Uterus (tissue), 4 donors: ENCODE results near the gene LRSAM1. TPM values are rescaled to one million over a fixed set of nuclear protein-coding genes. Genes with fewer than 3 reads are reported as not detected.

Experiments used
- DNase-seq, 2 donors: peaks; one replicate each; pipeline ENCODE4 v3.0.0-alpha.2; 2019 to 2020
- H3K27ac ChIP-seq, 2 donors: fragments of 200-600 bp; sonication (generic); 1 replicate in 1 of 2; 2 replicates in 1 of 2; pipeline ENCODE4 v1.5.1; 2016 to 2018
- H3K27me3 ChIP-seq, 2 donors: fragments of 200-600 bp; sonication (generic); one replicate each; pipeline ENCODE4 v1.5.1; 2018 to 2019; ENCODE audit warnings: control low read depth in 1 of 2
- H3K36me3 ChIP-seq, 2 donors: fragments of 200-600 bp; sonication (generic); one replicate each; pipeline ENCODE4 v1.5.1; 2019; ENCODE audit warnings: control low read depth in 1 of 2
- H3K4me1 ChIP-seq, 2 donors: fragments of 200-600 bp; sonication (generic); one replicate each; pipeline ENCODE4 v1.5.1; 2018 to 2019; ENCODE audit warnings: control low read depth in 1 of 2
- H3K4me3 ChIP-seq, 2 donors: fragments of 200-600 bp; sonication (generic); 1 replicate in 1 of 2; 2 replicates in 1 of 2; pipeline ENCODE4 v1.5.1; 2018 to 2019; ENCODE audit warnings: mild to moderate bottlenecking in 1 of 2
- H3K9me3 ChIP-seq, 2 donors: fragments of 200-600 bp; sonication (generic); one replicate each; pipeline ENCODE4 v1.5.1; 2019; ENCODE audit warnings: control low read depth in 1 of 2
- POLR2A ChIP-seq, 2 donors: fragments of 450-650 bp; IDR thresholded peaks; one replicate each; pipeline ENCODE4 v1.6.1; 2016; ENCODE audit warnings: antibody characterized with exemption in 2 of 2, mild to moderate bottlenecking in 1 of 2, moderate library complexity in 1 of 2
- intact Hi-C: fragments of 100-400 bp; cut with DNase I; formaldehyde crosslinking; loops from one replicate; pipeline ENCODE4 v1.15.1; 2023; ENCODE audit warnings: low total_unique reads
- small RNA-seq: library from RNA; depleted of rRNA; stranded (forward); fragments of <200 nt; gene quantifications from one replicate; pipeline ENCODE3, GENCODE V24; 2016
- total RNA-seq, 4 donors: library from RNA; depleted of rRNA in 3 of 4; stranded (reverse); fragments of >200 nt in 3 of 4; gene quantifications; one replicate each; pipeline versions ENCODE4 v1.1.0 to v1.2.4, GENCODE V29; 2014 to 2023
- TF ChIP-seq, protein P1 (sequence below), 4 experiments: fragments of 200-600 bp in 2 of 4; fragments of 450-650 bp in 2 of 4; sonication (generic) in 2 of 4; IDR thresholded peaks; one replicate each; pipeline ENCODE4 v1.5.1; 2016 to 2019; ENCODE audit warnings: antibody characterized with exemption in 4 of 4, mild to moderate bottlenecking in 2 of 4, moderate library complexity in 1 of 4
- donor health status: DM: yes; HTN: yes; CAD: no.

The LRSAM1 gene
- total RNA-seq, 4 donors from 2014 or later, result 6.5 to 25.9 (median 11.3) TPM

DNA sequence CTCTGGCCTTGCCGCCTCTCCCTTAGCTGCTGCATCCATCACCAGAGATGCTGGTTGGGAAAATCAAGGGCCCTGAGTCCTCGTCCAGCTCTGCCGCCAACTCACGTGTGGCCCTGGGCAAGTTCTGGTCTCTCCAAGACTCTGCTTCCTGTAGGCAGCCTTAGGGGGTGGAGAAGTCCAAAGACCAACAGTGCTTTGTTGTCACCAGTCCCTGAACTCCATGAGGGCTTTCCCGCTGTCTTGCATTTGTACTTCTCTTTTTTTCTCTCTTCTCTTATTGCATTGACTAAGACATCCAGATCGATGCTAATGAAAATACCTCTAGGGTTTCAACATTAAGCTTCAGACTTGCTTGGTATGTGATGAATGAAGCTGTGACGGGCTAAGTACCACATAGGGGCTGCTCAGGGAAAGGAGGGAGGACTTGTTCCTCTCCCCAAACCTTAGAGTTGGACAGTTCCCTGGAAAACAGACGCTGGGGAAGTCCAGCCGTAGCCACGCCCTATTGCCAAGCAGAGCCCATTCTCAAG lies 97.1 kb downstream of the LRSAM1 start:
- intact Hi-C loops, result no loop called here
- TF ChIP-seq, protein P1, sequence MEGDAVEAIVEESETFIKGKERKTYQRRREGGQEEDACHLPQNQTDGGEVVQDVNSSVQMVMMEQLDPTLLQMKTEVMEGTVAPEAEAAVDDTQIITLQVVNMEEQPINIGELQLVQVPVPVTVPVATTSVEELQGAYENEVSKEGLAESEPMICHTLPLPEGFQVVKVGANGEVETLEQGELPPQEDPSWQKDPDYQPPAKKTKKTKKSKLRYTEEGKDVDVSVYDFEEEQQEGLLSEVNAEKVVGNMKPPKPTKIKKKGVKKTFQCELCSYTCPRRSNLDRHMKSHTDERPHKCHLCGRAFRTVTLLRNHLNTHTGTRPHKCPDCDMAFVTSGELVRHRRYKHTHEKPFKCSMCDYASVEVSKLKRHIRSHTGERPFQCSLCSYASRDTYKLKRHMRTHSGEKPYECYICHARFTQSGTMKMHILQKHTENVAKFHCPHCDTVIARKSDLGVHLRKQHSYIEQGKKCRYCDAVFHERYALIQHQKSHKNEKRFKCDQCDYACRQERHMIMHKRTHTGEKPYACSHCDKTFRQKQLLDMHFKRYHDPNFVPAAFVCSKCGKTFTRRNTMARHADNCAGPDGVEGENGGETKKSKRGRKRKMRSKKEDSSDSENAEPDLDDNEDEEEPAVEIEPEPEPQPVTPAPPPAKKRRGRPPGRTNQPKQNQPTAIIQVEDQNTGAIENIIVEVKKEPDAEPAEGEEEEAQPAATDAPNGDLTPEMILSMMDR (IDR thresholded peaks at IDR 0.05), result no peak
- TF ChIP-seq POLR2A (IDR thresholded peaks at IDR 0.05), result no peak
- Histone ChIP-seq H3K4me3 (no peak overlapping the region), H3K36me3 (no peaks in the 10 kb centered on the region), H3K9me3 (no peaks in the 10 kb centered on the region), H3K27ac (no peak overlapping the region), H3K27me3 (no peaks in the 10 kb centered on the region), H3K4me1 (peaks cover 0 to 19% of the 10 kb centered on the region in 2 donors)
- no peak for DNase-seq

DNA sequence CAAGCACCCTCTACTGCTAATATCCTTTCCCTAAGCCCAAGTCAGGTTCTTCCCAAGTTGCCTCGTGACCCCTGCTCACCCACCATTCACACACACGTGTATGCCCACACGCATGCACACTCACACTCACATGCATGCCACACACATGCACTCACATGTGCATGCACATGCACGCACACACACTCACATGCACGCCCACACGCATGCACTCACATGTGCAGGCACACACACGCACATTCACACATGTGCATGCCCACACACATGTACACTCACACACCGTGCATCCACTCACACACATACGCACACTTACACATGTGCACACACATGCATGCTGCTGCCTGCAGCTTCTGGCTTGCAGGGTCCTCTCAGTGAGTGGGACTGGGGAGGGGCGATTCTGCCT lies 97.9 kb downstream of the LRSAM1 start:
- H3K9me3 ChIP-seq, result no peaks in the 10 kb centered on the region
- intact Hi-C loops, result no loop called here
- peaks cover 0 to 19% of the 10 kb centered on the region in 2 donors for H3K4me1 ChIP-seq

DNA sequence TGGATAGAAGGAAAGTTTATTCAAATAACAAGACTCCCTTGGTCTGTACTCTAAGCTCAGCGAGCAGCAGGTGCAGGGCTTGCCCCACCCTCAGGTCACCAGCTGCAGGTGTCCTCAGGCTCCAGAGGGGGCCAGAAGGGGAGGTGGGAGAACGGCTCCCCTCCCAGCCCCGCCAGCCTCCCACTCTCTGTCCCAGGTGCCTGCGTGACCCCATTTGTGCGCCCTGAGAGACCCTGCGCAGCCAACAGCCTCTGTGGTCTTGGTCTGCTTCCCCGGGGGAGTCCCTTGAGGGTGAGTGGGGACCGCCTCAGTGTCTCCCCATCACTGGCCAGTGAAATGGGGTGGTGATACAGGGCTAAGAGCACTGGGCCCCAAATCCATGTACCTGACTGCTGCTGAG lies 98.4 kb downstream of the LRSAM1 start:
- H3K27ac ChIP-seq, result no peak overlapping the region
- H3K4me3 ChIP-seq, result no peak overlapping the region
- H3K4me1 ChIP-seq, result peaks cover 0 to 19% of the 10 kb centered on the region in 2 donors
- H3K36me3 ChIP-seq, result no peaks in the 10 kb centered on the region
- no peaks in the 10 kb centered on the region for H3K27me3 ChIP-seq
- intact Hi-C loops, result no loop called here
- H3K9me3 ChIP-seq, result no peaks in the 10 kb centered on the region
- DNase-seq, result no peak
- TF ChIP-seq, protein P1 (IDR thresholded peaks at IDR 0.05), result no peak
- TF ChIP-seq POLR2A (IDR thresholded peaks at IDR 0.05), result no peak

More for the DNA sequence above, 97.9 kb downstream of the LRSAM1 start:
- no peak overlapping the region for H3K4me3 ChIP-seq
- DNase-seq, result no peak
- TF ChIP-seq, protein P1 (IDR thresholded peaks at IDR 0.05), result no peak
- TF ChIP-seq POLR2A (IDR thresholded peaks at IDR 0.05), result no peak
- H3K36me3 ChIP-seq, result no peaks in the 10 kb centered on the region
- H3K27me3 ChIP-seq, result no peaks in the 10 kb centered on the region
- H3K27ac ChIP-seq, result no peak overlapping the region

DNA sequence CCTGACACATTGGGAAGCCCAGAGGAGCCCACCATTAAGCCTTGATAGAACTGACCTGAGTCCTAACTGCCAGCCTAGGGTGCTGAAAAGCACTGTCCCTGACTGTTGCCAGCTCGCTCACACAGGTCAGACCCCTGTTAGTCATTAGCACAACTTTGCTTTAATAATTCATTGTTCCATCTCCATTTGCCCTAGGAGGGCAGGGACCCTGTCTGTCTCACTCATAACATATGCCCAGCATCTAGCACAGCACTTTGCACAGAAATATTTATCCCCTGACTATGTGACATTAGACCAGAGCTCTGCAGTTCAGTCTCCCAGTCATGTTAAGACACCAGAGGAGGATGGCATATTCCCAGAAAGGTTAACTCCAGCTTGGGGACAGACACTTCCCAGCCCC lies 99.0 kb downstream of the LRSAM1 start:
- intact Hi-C loops, result no loop called here
- Histone ChIP-seq H3K4me1 (peaks cover 0 to 14% of the 10 kb centered on the region in 2 donors), H3K27ac (no peak overlapping the region), H3K4me3 (no peak overlapping the region), H3K27me3 (no peaks in the 10 kb centered on the region), H3K36me3 (no peaks in the 10 kb centered on the region), H3K9me3 (no peaks in the 10 kb centered on the region)
- no peak for TF ChIP-seq POLR2A (IDR thresholded peaks at IDR 0.05)
- TF ChIP-seq, protein P1 (IDR thresholded peaks at IDR 0.05), result no peak
- DNase-seq, result no peak

DNA sequence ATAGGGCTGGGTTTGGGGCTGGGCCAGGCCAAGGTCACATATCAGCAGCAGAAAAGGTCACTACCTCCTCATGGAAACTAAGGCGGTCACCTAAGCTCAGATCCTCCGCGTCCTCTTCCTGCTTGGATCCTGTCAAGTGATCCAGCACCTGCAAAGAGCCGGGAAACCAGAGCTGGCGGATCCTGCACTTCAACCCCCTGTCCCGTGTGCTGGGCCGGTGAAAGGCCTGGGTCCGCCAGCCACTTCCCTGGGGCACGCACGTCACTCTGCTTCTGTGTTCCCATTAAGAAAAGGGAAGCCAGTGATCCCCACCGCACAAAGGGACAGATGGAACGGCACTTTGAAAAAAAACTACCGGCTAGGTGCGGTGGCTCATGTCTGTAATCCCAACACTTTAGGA lies 99.4 kb downstream of the LRSAM1 start:
- Histone ChIP-seq H3K4me3 (no peak overlapping the region), H3K9me3 (no peaks in the 10 kb centered on the region), H3K27ac (no peak overlapping the region), H3K36me3 (no peaks in the 10 kb centered on the region), H3K4me1 (peaks cover 0 to 9% of the 10 kb centered on the region in 2 donors), H3K27me3 (no peaks in the 10 kb centered on the region)
- intact Hi-C loops, result no loop called here
- TF ChIP-seq, protein P1 (IDR thresholded peaks at IDR 0.05), result no peak
- TF ChIP-seq POLR2A (IDR thresholded peaks at IDR 0.05), result no peak
- no peak for DNase-seq

Small RNAs within 50 kb of the gene (small RNA-seq; reads per million reads assigned to genes)
- gene RF00019 (not detected), gene SNORA65 (143 reads per million, percentile 95 among the genes with 10 or more reads in this experiment)

Other genes starting within 250 kb of the LRSAM1 start
- gene GARNL3, start 186.7 kb upstream of the LRSAM1 start, total RNA-seq, result 10 to 100 TPM in 3 of 4 donors, 1 to 10 TPM in 1; 9.7 to 79.7 (median 72.0) TPM
- gene SLC2A8, start 54.3 kb upstream of the LRSAM1 start, total RNA-seq, result 10 to 100 TPM in 2 of 4 donors, 1 to 10 TPM in 2; 1.8 to 45.1 (median 10.5) TPM
- 10 to 100 TPM in 3 of 4 donors, 1 to 10 TPM in 1; 3.8 to 14.1 (median 13.4) TPM for gene ZNF79, start 27.1 kb upstream of the LRSAM1 start, total RNA-seq
- gene RPL12, start 104 bp upstream of the LRSAM1 start, total RNA-seq, result 1,000 to 10,000 TPM in 3 of 4 donors, 100 to 1,000 TPM in 1; 999 to 4,423 (median 2,373) TPM
- gene STXBP1, start 160.8 kb downstream of the LRSAM1 start, total RNA-seq, result 100 to 1,000 TPM in 2 of 4 donors, 10 to 100 TPM in 2; 46.6 to 147 (median 99.5) TPM